ENCODE measurements around the gene MYRIP.

MYRIP gene

GRCh38 chr3:40299130-40299720 is 489.8 kb downstream of the MYRIP start:
- DNase-seq: no peak

- DNase-seq: peak; percentile 94 to 98
Measured at GRCh38 chr3:40299721-40300335, 490.4 kb downstream of the MYRIP start.

- no peak for DNase-seq
Measured at GRCh38 chr3:40302784-40303183, 493.4 kb downstream of the MYRIP start.

- DNase-seq: no peak
Measured at GRCh38 chr3:40304352-40304751, 494.9 kb downstream of the MYRIP start.

- DNase-seq: no peak
Measured at GRCh38 chr3:40306336-40306735, 496.9 kb downstream of the MYRIP start.

- no peak for DNase-seq
Measured at GRCh38 chr3:40307176-40307575, 497.8 kb downstream of the MYRIP start.

- DNase-seq: peak in 1 of 2 donors; percentile 3
Measured at GRCh38 chr3:40308725-40309417, 499.5 kb downstream of the MYRIP start.

GRCh38 chr3:40309418-40309924 is 500.1 kb downstream of the MYRIP start, which contains the start of gene EIF1B:
TSS of gene EIF1B (plus strand) at chr3:40309707. CDS start at chr3:40309942, 235 bp downstream.
- DNase-seq: peak; percentile 99

All from inflammatory macrophage (primary cell).